DND-41 (cell line): ENCODE measurements around the gene RSAD2.

ENCODE experiments used
- ATAC-seq: fragments of 200-7000 bp; cut with Tn5 transposase; 3 replicates; pipeline ENCODE4 v1.9.1; 2021; ENCODE audit warnings: low read depth; ENCODE audit not compliant: insufficient read depth
- DNase-seq: peaks from one replicate; pipeline ENCODE4 v3.0.0-alpha.2; 2020
- H2AFZ ChIP-seq: 2 replicates; pipeline ENCODE4 v1.6.0; 2012; ENCODE audit warnings: low read depth, low read length
- H3K27ac ChIP-seq: 2 replicates; pipeline ENCODE4 v1.5.1; 2012; ENCODE audit warnings: low read length, inconsistent platforms
- H3K27me3 ChIP-seq: fragments of 200-600 bp; sonication (generic); 2 replicates; pipeline ENCODE4 v1.6.0; 2012; ENCODE audit warnings: low read length, mild to moderate bottlenecking, inconsistent platforms; ENCODE audit not compliant: insufficient read depth, poor library complexity
- H3K36me3 ChIP-seq: 2 replicates; pipeline ENCODE4 v1.5.1; 2012; ENCODE audit warnings: low read length, inconsistent platforms; ENCODE audit not compliant: insufficient read depth
- H3K4me1 ChIP-seq: 2 replicates; pipeline ENCODE4 v1.5.1; 2012; ENCODE audit warnings: mild to moderate bottlenecking, low read length; ENCODE audit not compliant: insufficient read depth
- H3K4me2 ChIP-seq: 2 replicates; pipeline ENCODE4 v1.6.0; 2012; ENCODE audit warnings: mild to moderate bottlenecking, moderate library complexity, low read length, inconsistent platforms; ENCODE audit not compliant: insufficient read depth
- H3K4me3 ChIP-seq, 2 experiments: fragments of 200-600 bp in 1 of 2; shearing (Covaris generic) in 1 of 2; 2 replicates each; pipeline ENCODE4 v1.5.1; 2012 to 2016; ENCODE audit warnings: inconsistent platforms in 2 of 2, low read length in 2 of 2, mild to moderate bottlenecking in 2 of 2, low read depth in 1 of 2, moderate library complexity in 1 of 2
- H3K79me2 ChIP-seq: 2 replicates; pipeline ENCODE4 v1.6.0; 2012; ENCODE audit warnings: low read length, inconsistent platforms; ENCODE audit not compliant: insufficient read depth
- H3K9ac ChIP-seq: 2 replicates; pipeline ENCODE4 v1.6.0; 2012; ENCODE audit warnings: low read depth, mild to moderate bottlenecking, inconsistent platforms, low read length, moderate library complexity
- H3K9me3 ChIP-seq: 2 replicates; pipeline ENCODE4 v1.5.1; 2012; ENCODE audit warnings: low read length, moderate library complexity, mild to moderate bottlenecking, inconsistent platforms; ENCODE audit not compliant: insufficient read depth, severe bottlenecking
- H4K20me1 ChIP-seq: 2 replicates; pipeline ENCODE4 v1.6.0; 2012; ENCODE audit warnings: low read length; ENCODE audit not compliant: insufficient read depth
- CTCF ChIP-seq: IDR thresholded peaks from 2 replicates; pipeline ENCODE4 v1.5.1; 2012; ENCODE audit warnings: borderline replicate concordance, low read length, moderate library complexity, mild to moderate bottlenecking; ENCODE audit not compliant: poor library complexity, severe bottlenecking; ENCODE audit errors: extremely low read depth
- EZH2 ChIP-seq: IDR thresholded peaks from 3 replicates; pipeline ENCODE4 v1.6.1; 2012; ENCODE audit warnings: borderline replicate concordance, low read depth, mild to moderate bottlenecking, moderate library complexity, low read length, inconsistent platforms; ENCODE audit not compliant: severe bottlenecking

Gene RSAD2

DNA sequence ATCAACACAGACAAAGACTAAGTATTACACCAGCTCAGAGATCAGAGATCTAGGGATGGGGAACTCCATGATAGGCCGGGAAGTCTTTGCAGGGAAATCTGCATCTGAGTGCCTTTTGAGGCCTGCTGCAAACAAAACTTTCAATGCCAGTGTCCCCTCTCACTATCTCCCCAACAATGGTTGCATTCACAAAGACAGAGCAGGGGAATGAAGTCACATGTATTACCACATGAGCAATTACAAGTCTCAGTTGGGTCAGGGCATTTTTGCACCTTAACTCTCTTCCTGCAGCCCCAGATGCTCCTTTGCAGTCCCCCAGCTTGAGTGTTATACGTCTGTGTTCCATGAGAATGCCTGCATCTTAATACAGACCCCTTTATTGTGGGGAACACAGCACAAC, 37.8 kb downstream of the RSAD2 start:
- no peak overlapping the region for H3K4me3 ChIP-seq
- H4K20me1 ChIP-seq = peaks cover 16% of the 10 kb centered on the region
- H2AFZ ChIP-seq = no peak overlapping the region
- TF ChIP-seq CTCF = no peak
- TF ChIP-seq EZH2 = no peak
- ATAC-seq (no peak), DNase-seq (no peak)
- peaks cover 56% of the 10 kb centered on the region for H3K36me3 ChIP-seq
- H3K4me2 ChIP-seq = peak overlapping the region; percentile 79
- H3K79me2 ChIP-seq = peaks cover 79% of the 10 kb centered on the region
- H3K9ac ChIP-seq = no peak overlapping the region; the same call in 1 of the 2 replicates
- H3K4me1 ChIP-seq = peaks cover 81% of the 10 kb centered on the region
- H3K9me3 ChIP-seq = no peaks in the 10 kb centered on the region
- no peaks in the 10 kb centered on the region for H3K27me3 ChIP-seq
- peak overlapping the region; percentile 55 for H3K27ac ChIP-seq

DNA sequence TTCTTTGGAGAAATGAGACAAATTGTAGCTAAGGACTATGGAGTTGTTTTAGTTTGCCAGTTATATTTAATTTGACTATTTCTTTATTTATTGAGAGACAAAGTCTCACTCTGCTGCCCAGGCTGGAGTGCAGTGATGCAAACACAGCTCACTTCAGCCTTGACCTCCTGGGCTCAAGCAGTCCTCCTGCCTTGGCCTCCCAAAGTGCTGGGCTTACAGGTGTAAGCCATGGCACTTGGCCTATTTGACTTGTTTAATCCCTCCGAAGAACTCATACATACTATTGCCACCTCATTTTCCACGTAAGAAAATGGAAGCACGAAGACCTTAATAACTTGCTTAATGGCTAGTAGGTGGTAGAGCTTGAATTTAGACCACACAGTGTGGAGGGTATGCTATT, 38.6 kb downstream of the RSAD2 start:
- peak overlapping the region; percentile 79 for H3K27ac ChIP-seq
- ATAC-seq (no peak), DNase-seq (no peak)
- no peaks in the 10 kb centered on the region for H3K27me3 ChIP-seq
- peak overlapping the region; percentile 79 for H3K4me2 ChIP-seq
- H2AFZ ChIP-seq = no peak overlapping the region
- TF ChIP-seq EZH2 (no peak), CTCF (no peak)
- H3K79me2 ChIP-seq = peaks cover 84% of the 10 kb centered on the region
- H3K4me3 ChIP-seq = no peak overlapping the region
- H3K9ac ChIP-seq = peak overlapping the region; percentile 97; the same call in 1 of the 2 replicates
- H3K36me3 ChIP-seq = peaks cover 58% of the 10 kb centered on the region
- H3K9me3 ChIP-seq = no peaks in the 10 kb centered on the region
- H3K4me1 ChIP-seq = peaks cover 81% of the 10 kb centered on the region
- peaks cover 23% of the 10 kb centered on the region for H4K20me1 ChIP-seq

DNA sequence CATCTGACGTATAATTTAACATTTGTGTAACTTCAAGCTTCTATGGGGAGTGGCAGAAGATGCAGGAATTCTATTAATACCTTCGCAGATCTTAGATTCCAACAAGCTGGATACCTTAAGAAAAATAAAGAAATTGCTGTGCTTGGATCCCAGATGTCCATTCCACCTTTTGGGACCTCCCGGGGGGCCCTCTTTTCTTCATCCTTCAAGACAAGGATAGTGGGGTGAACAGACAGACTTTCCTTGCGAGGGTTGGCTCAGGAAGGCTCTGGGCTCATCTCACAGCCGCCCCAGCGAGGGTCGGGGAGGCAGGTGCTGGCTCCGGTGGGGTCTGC, 39.1 kb downstream of the RSAD2 start:
- peak overlapping the region; percentile 79 for H2AFZ ChIP-seq
- peaks cover 84% of the 10 kb centered on the region for H3K79me2 ChIP-seq
- H3K27me3 ChIP-seq = no peaks in the 10 kb centered on the region
- DNase-seq (no peak), ATAC-seq (no peak)
- TF ChIP-seq EZH2 = no peak
- TF ChIP-seq CTCF = no peak
- H3K4me2 ChIP-seq = peak overlapping the region; percentile 79
- peak overlapping the region; percentile 97 for H3K9ac ChIP-seq
- H3K9me3 ChIP-seq = no peaks in the 10 kb centered on the region
- H4K20me1 ChIP-seq = peaks cover 28% of the 10 kb centered on the region
- peaks cover 62% of the 10 kb centered on the region for H3K36me3 ChIP-seq
- peaks cover 81% of the 10 kb centered on the region for H3K4me1 ChIP-seq
- H3K27ac ChIP-seq = peak overlapping the region; percentile 79
- peak overlapping the region; percentile 11 to 68; a peak in 3 of 4 replicates for H3K4me3 ChIP-seq

GRCh38 chr2:6917071-6917760, 39.6 kb downstream of the RSAD2 start, which contains the start of gene RNF144A:
RNF144A (plus strand) TSS chr2:6917412; CDS start chr2:6996927, 79,515 bp downstream.
- Histone ChIP-seq H3K4me1 (peaks cover 81% of the 10 kb centered on the region), H3K36me3 (peaks cover 67% of the 10 kb centered on the region), H4K20me1 (peaks cover 33% of the 10 kb centered on the region), H3K9me3 (no peaks in the 10 kb centered on the region), H3K9ac (peak within 1 kb of the TSS; percentile 97), H2AFZ (peak within 1 kb of the TSS; percentile 79), H3K27me3 (no peaks in the 10 kb centered on the region), H3K4me2 (peak within 1 kb of the TSS; percentile 79), H3K27ac (peak within 1 kb of the TSS; percentile 85), H3K79me2 (peaks cover 87% of the 10 kb centered on the region), H3K4me3 (peak within 1 kb of the TSS; percentile 68 to 72; a peak in 3 of 4 replicates)
- DNase-seq (peak; percentile 77), ATAC-seq (peak; percentile 73)
- peak; percentile 69 for TF ChIP-seq CTCF
- no peak for TF ChIP-seq EZH2
